PC-3 (cell line): ENCODE data around the gene EDRF1. TPM values are rescaled to one million over a fixed set of nuclear protein-coding genes. Genes with fewer than 3 reads are reported as not detected.
"Not testable (repeated sequence)": the region's sequence is repeated elsewhere in the genome, so short reads cannot be mapped to it uniquely, and the experiment has no call there.

Source experiments
- ATAC-seq: fragments of 200-7000 bp; cut with Tn5 transposase; 2 replicates; pipeline ENCODE4 v1.9.1; 2020; ENCODE audit warnings: mild to moderate bottlenecking, moderate library complexity
- BruUV-seq: library from RNA; stranded (reverse); fragments of 400-500 nt; replicated peaks from 2 replicates; lab custom pipeline; 2021; lab: Mats Ljungman, UMichigan
- CTCF ChIA-PET: fragments of 300-600 bp; sonication (Branson Sonifier 250); formaldehyde crosslinking; loops from one replicate; lab custom pipeline; 2022; ENCODE audit warnings: antibody characterized with exemption; lab: Charles Lee
- POLR2A ChIA-PET: fragments of 300-600 bp; sonication (Branson Sonifier 250); formaldehyde crosslinking; loops from one replicate; lab custom pipeline; 2022; ENCODE audit warnings: antibody characterized with exemption; ENCODE audit not compliant: unreplicated experiment; lab: Charles Lee
- DNase-seq: peaks from one replicate; pipeline ENCODE4 v3.0.0-alpha.2; 2015
- H2AFZ ChIP-seq: fragments of 300-600 bp; sonication (generic); 2 replicates; pipeline ENCODE4 v1.6.0; 2016; ENCODE audit warnings: antibody characterized with exemption, low read length
- H3F3A ChIP-seq: fragments of 300-600 bp; sonication (generic); one replicate; pipeline ENCODE4 v1.6.0; 2017; ENCODE audit warnings: antibody characterized with exemption, low read length, control low read depth, mild to moderate bottlenecking; ENCODE audit not compliant: unreplicated experiment
- H3K27ac ChIP-seq: fragments of 300-600 bp; sonication (generic); 2 replicates; pipeline ENCODE4 v1.5.1; 2016; ENCODE audit warnings: mild to moderate bottlenecking, low read length
- H3K27me3 ChIP-seq: fragments of 300-600 bp; sonication (generic); 2 replicates; pipeline ENCODE4 v1.6.1; 2016; ENCODE audit warnings: low read length, mixed read lengths
- H3K36me3 ChIP-seq: fragments of 300-600 bp; sonication (generic); 2 replicates; pipeline ENCODE4 v1.6.1; 2016; ENCODE audit warnings: low read depth, mixed run types, low read length, mixed read lengths
- H3K4me1 ChIP-seq: fragments of 300-600 bp; sonication (generic); 2 replicates; pipeline ENCODE4 v1.5.1; 2016; ENCODE audit warnings: low read length; ENCODE audit not compliant: insufficient read depth
- H3K4me2 ChIP-seq: fragments of 300-600 bp; sonication (generic); 2 replicates; pipeline ENCODE4 v1.6.0; 2016; ENCODE audit warnings: low read length
- H3K4me3 ChIP-seq: fragments of 300-600 bp; sonication (generic); 2 replicates; pipeline ENCODE4 v1.5.1; 2016; ENCODE audit warnings: mild to moderate bottlenecking, low read length, mixed read lengths
- H3K79me2 ChIP-seq: fragments of 300-600 bp; sonication (generic); 2 replicates; pipeline ENCODE4 v1.6.1; 2017; ENCODE audit warnings: low read length, mixed read lengths
- H3K9ac ChIP-seq: fragments of 300-600 bp; sonication (generic); 2 replicates; pipeline ENCODE4 v1.6.0; 2016; ENCODE audit warnings: mild to moderate bottlenecking, low read length
- H3K9me2 ChIP-seq: fragments of 300-600 bp; sonication (generic); replicated peaks from 2 replicates; pipeline ENCODE4 v1.6.1; 2016; ENCODE audit warnings: mixed run types, low read length, mixed read lengths
- H3K9me3 ChIP-seq: fragments of 300-600 bp; sonication (generic); 2 replicates; pipeline ENCODE4 v1.6.1; 2016; ENCODE audit warnings: low read length, mixed read lengths
- H4K20me1 ChIP-seq: fragments of 300-600 bp; sonication (generic); 2 replicates; pipeline ENCODE4 v1.6.1; 2016; ENCODE audit warnings: low read length, mixed read lengths
- EZH2 ChIP-seq: fragments of 300-600 bp; sonication (generic); IDR thresholded peaks from one replicate; pipeline ENCODE4 v1.6.1; 2017; ENCODE audit warnings: antibody characterized with exemption, mild to moderate bottlenecking, low read length; ENCODE audit not compliant: unreplicated experiment
- EZH2phosphoT487 ChIP-seq: fragments of 300-600 bp; sonication (generic); IDR thresholded peaks from 2 replicates; pipeline ENCODE4 v1.6.1; 2018; ENCODE audit warnings: mild to moderate bottlenecking, antibody characterized with exemption, low read length, borderline replicate concordance
- intact Hi-C: fragments of 100-400 bp; cut with micrococcal nuclease; formaldehyde crosslinking; loops from 2 replicates; pipeline ENCODE4 v1.9.0; 2023
- total RNA-seq: library from RNA; depleted of rRNA; stranded (reverse); fragments of >200 nt; gene quantifications from 2 replicates; pipeline ENCODE4 v1.2.3, GENCODE V29; 2014
- TF ChIP-seq, protein P1 (sequence below): fragments of 300-600 bp; sonication (generic); conservative IDR thresholded peaks from 2 replicates; pipeline ENCODE4 v1.5.1; 2017; ENCODE audit warnings: antibody characterized with exemption, low read depth, mild to moderate bottlenecking, low read length

EDRF1 gene
- total RNA-seq, 1 experiment from 2014 or later, result 17.7 TPM

DNA sequence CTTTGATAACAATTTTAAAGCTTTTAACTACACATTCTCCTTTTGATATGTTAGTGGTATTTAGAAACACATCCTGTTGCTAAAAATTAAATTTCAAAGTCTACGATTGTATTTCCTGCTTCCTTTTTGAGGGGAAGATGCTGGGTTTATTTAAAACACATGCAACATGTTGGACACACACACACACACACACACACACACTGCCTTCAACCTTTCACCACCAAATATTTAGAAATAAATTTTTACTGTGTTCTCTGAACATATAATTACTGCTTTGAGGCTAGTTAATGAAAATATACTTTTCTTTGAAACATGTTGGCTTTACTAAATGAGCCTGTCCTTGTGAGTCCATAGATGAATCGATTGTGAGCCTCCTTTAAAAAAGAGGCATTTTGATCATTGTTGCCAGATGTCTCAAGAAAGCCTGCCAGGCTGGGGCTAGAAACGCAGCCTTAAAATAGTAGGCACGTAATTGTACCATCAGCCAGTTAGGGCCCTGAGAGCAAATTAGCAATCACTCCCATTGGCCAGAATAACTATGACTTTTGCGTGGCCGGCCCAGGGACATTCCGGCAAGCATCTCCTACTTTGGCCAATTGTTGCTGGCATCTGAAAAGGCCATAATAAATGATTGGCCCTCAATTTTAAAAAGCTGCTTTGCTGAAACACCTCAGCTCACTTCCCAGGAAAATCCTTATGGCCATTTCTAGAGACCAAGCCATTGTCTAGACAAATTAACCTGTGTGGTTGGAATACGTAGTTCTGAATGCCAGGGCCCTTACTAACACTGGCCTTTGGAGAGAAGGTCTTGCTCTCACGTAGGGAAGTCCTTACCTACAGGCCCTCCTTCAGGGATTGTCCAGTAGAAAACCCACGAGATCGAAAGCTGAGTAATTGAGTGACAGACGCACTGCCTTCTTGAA, 26.6 kb upstream of the EDRF1 start:
- CTCF ChIA-PET, result no interaction called here
- no TSS peak for BruUV-seq

DNA sequence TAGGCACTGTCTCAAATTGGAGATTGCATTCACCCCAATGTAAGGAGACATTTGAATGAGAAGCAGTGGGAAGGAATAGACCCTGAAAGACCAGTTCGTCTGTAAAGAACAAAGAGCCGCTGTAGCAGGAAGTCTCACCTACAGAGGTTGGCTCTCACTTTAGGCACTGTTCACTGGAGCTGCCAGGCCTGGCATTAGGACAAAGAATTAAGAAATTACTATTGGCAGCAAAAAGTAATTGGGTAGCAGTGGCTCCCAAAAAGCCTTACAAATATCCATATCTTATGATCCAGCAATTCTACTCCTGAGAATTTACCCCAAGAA, 26.0 kb upstream of the EDRF1 start:
- Histone ChIP-seq H3K4me1 (peaks cover 41% of the 10 kb centered on the region), H4K20me1 (no peaks in the 10 kb centered on the region), H3K9me3 (no peaks in the 10 kb centered on the region), H3K27ac (no peak overlapping the region), H3F3A (no peaks in the 10 kb centered on the region), H3K36me3 (no peaks in the 10 kb centered on the region), H3K27me3 (no peaks in the 10 kb centered on the region), H3K79me2 (no peaks in the 10 kb centered on the region), H2AFZ (no peak overlapping the region), H3K4me2 (no peak overlapping the region), H3K9ac (no peak overlapping the region), H3K9me2 (no peaks in the 10 kb centered on the region), H3K4me3 (no peak overlapping the region)
- ChIA-PET CTCF (no interaction called here), POLR2A (no interaction called here)
- TF ChIP-seq EZH2 (no peak), EZH2phosphoT487 (no peak)
- TF ChIP-seq, protein P1, sequence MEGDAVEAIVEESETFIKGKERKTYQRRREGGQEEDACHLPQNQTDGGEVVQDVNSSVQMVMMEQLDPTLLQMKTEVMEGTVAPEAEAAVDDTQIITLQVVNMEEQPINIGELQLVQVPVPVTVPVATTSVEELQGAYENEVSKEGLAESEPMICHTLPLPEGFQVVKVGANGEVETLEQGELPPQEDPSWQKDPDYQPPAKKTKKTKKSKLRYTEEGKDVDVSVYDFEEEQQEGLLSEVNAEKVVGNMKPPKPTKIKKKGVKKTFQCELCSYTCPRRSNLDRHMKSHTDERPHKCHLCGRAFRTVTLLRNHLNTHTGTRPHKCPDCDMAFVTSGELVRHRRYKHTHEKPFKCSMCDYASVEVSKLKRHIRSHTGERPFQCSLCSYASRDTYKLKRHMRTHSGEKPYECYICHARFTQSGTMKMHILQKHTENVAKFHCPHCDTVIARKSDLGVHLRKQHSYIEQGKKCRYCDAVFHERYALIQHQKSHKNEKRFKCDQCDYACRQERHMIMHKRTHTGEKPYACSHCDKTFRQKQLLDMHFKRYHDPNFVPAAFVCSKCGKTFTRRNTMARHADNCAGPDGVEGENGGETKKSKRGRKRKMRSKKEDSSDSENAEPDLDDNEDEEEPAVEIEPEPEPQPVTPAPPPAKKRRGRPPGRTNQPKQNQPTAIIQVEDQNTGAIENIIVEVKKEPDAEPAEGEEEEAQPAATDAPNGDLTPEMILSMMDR, result no peak
- DNase-seq (no peak), ATAC-seq (no peak)
- BruUV-seq, result no TSS peak
- intact Hi-C loops, result loop anchor here (10.0 kb wide), 2 partner anchors 349 to 539 kb away; no protein-coding TSS in a partner anchor

More for the DNA sequence above, 26.6 kb upstream of the EDRF1 start:
- H3K36me3 ChIP-seq, result no peaks in the 10 kb centered on the region
- POLR2A ChIA-PET, result no interaction called here
- H3F3A ChIP-seq, result no peaks in the 10 kb centered on the region
- ATAC-seq (no peak), DNase-seq (no peak)
- H3K27me3 ChIP-seq, result no peaks in the 10 kb centered on the region
- no peak overlapping the region for H2AFZ ChIP-seq
- H3K9me3 ChIP-seq, result no peaks in the 10 kb centered on the region
- TF ChIP-seq EZH2phosphoT487 (no peak), EZH2 (no peak)
- TF ChIP-seq, protein P1, result no peak
- no peak overlapping the region for H3K4me3 ChIP-seq
- no peaks in the 10 kb centered on the region for H3K9me2 ChIP-seq
- H4K20me1 ChIP-seq, result no peaks in the 10 kb centered on the region
- H3K4me2 ChIP-seq, result no peak overlapping the region
- H3K9ac ChIP-seq, result no peak overlapping the region
- no peak overlapping the region for H3K27ac ChIP-seq
- H3K4me1 ChIP-seq, result peaks cover 41% of the 10 kb centered on the region
- intact Hi-C loops, result loop anchor here (10.0 kb wide), 2 partner anchors 348 to 538 kb away; no protein-coding TSS in a partner anchor
- no peaks in the 10 kb centered on the region for H3K79me2 ChIP-seq

GRCh38 chr10:125694883-125695282, 24.6 kb upstream of the EDRF1 start:
- ATAC-seq, result peak; percentile 73
- TF ChIP-seq, protein P1, result no peak
- TF ChIP-seq EZH2, result no peak
- BruUV-seq, result no TSS peak

DNA sequence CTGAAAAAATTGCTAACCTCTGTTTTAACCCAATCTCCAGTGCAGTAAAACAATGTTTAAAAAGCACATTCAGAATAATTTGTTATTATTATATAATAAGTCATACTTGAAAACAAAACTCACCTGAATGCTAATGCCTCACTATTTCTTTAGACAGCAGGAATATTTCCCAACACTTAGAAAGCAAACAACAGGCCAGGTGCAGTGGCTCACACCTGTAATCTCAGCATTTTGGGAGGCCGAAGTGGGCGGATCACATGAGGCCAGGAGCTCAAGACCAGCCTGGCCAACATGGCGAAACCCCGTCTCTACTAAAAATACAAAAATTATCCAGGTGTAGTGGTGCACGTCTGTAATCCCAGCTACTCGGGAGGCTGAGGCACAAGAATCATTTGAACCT, 22.6 kb upstream of the EDRF1 start:
- H3K9ac ChIP-seq, H3F3A ChIP-seq, H3K4me2 ChIP-seq, CTCF ChIA-PET, H3K4me3 ChIP-seq, H3K36me3 ChIP-seq, H3K27me3 ChIP-seq, H3K27ac ChIP-seq, DNase-seq, H4K20me1 ChIP-seq, H3K9me2 ChIP-seq, H3K9me3 ChIP-seq, H3K79me2 ChIP-seq, H2AFZ ChIP-seq, ATAC-seq, POLR2A ChIA-PET, BruUV-seq: not testable (repeated sequence)
- H3K4me1 ChIP-seq, result peaks cover 23% of the 10 kb centered on the region
- intact Hi-C loops, result loop anchor here (10.0 kb wide), 2 partner anchors 352 to 542 kb away; no protein-coding TSS in a partner anchor

More at GRCh38 chr10:125694883-125695282, 24.6 kb upstream of the EDRF1 start:
- ChIA-PET POLR2A (interaction anchor here (0.7 kb wide), 1 partner anchor 647 kb away, joined by 3 read pairs; no protein-coding TSS in a partner anchor), CTCF (interaction anchor here (0.5 to 0.6 kb wide), 3 partner anchors 62 to 271 kb away, joined by 3 to 4 read pairs (median 3); no protein-coding TSS in a partner anchor)
- Histone ChIP-seq H3K4me3 (0 out of 2 replicates have a peak overlapping the region, but pooled peaks have one; percentile 16), H3F3A (no peaks in the 10 kb centered on the region), H3K36me3 (no peaks in the 10 kb centered on the region), H3K27me3 (no peaks in the 10 kb centered on the region), H3K9me2 (no peaks in the 10 kb centered on the region), H3K9ac (no peak overlapping the region), H3K9me3 (no peaks in the 10 kb centered on the region), H3K79me2 (no peaks in the 10 kb centered on the region), H3K27ac (peak overlapping the region; percentile 42), H4K20me1 (no peaks in the 10 kb centered on the region), H2AFZ (no peak overlapping the region), H3K4me1 (peaks cover 41% of the 10 kb centered on the region), H3K4me2 (peak overlapping the region; percentile 48)
- DNase-seq, result peak; percentile 88
- intact Hi-C loops, result loop anchor here (2.0 to 10.0 kb wide), 4 partner anchors 14 to 540 kb away; no protein-coding TSS in a partner anchor
